H4 (cell line): ENCODE data around the gene MACF1. TPM values are rescaled to one million over a fixed set of nuclear protein-coding genes. Genes with fewer than 3 reads are reported as not detected.
A peak's percentile ranks its signal among the peaks of the same experiment; 100 is the strongest.

Experiments
- DNase-seq: peaks from one replicate; pipeline ENCODE4 v3.0.0-alpha.2; 2015; ENCODE audit warnings: low spot score
- total RNA-seq: library from RNA; depleted of rRNA; stranded (reverse); fragments of >200 nt; shearing (Covaris generic); gene quantifications from 2 replicates; pipeline ENCODE4 v1.2.3, GENCODE V29; 2014

Gene MACF1
- total RNA-seq, 1 experiment from 2014 or later: 38.6 TPM

- no peak for DNase-seq
Observed at GRCh38 chr1:39394059-39394458, 189.6 kb downstream of the MACF1 start.

- no peak for DNase-seq
Observed at GRCh38 chr1:39394598-39394997, 190.1 kb downstream of the MACF1 start.

GRCh38 chr1:39395357-39395831, 190.9 kb downstream of the MACF1 start:
- peak; percentile 29 for DNase-seq

GRCh38 chr1:39396671-39397070, 192.2 kb downstream of the MACF1 start:
- DNase-seq: no peak

GRCh38 chr1:39397487-39397886, 193.0 kb downstream of the MACF1 start:
- DNase-seq: no peak

GRCh38 chr1:39398278-39399021, 194.0 kb downstream of the MACF1 start:
- DNase-seq: peak; percentile 93

GRCh38 chr1:39401106-39401505, 196.6 kb downstream of the MACF1 start:
- no peak for DNase-seq

GRCh38 chr1:39404876-39405275, 200.4 kb downstream of the MACF1 start:
- no peak for DNase-seq

- DNase-seq: no peak
Observed at GRCh38 chr1:39405358-39405757, 200.9 kb downstream of the MACF1 start.

GRCh38 chr1:39406533-39407450, 202.3 kb downstream of the MACF1 start:
- no peak for DNase-seq

- no peak for DNase-seq
Observed at GRCh38 chr1:39407510-39407895, 203.0 kb downstream of the MACF1 start.

- peak; percentile 28 for DNase-seq
Observed at GRCh38 chr1:39407896-39408640, 203.6 kb downstream of the MACF1 start.

- peak; percentile 91 for DNase-seq
Observed at GRCh38 chr1:39408641-39409054, 204.2 kb downstream of the MACF1 start.

- peak; percentile 32 for DNase-seq
Observed at GRCh38 chr1:39409055-39409816, 204.7 kb downstream of the MACF1 start.

GRCh38 chr1:39410915-39411436, 206.5 kb downstream of the MACF1 start:
- DNase-seq: peak; percentile 83

GRCh38 chr1:39411526-39412478, 207.3 kb downstream of the MACF1 start:
- no peak for DNase-seq

GRCh38 chr1:39412892-39413291, 208.4 kb downstream of the MACF1 start:
- no peak for DNase-seq

GRCh38 chr1:39413902-39414528, 209.5 kb downstream of the MACF1 start:
- no peak for DNase-seq

- DNase-seq: no peak
Observed at GRCh38 chr1:39415553-39415952, 211.1 kb downstream of the MACF1 start.
